Hepatic stellate cell (primary cell): ENCODE results near the gene ATPAF1.

Experiments
- DNase-seq: peaks from one replicate; pipeline ENCODE4 v3.0.0; 2011; ENCODE audit warnings: low spot score

Gene ATPAF1

DNA sequence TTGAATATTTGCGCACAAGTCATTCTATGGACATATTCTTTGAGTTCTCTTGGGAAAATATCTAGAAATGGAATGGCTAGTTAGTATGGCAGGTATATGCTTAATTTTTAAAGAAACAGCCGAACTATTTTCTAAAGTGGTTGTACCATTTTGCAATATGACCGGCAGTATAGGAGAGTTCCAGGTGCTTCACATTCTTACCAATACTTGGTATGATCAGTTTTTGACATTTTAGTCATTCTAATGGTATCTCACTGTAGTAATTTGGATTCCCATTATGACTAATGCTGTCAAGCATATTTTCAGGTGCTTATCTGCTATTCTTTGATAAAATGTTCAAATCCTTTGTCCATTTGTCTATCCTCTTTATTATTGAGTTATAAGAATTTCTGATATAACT, 20.6 kb downstream of the ATPAF1 start:
- no peak for DNase-seq

GRCh38 chr1:46646844-46647243, 21.3 kb downstream of the ATPAF1 start:
- no peak for DNase-seq

GRCh38 chr1:46646331-46646730, 21.8 kb downstream of the ATPAF1 start:
- DNase-seq: no peak

DNA sequence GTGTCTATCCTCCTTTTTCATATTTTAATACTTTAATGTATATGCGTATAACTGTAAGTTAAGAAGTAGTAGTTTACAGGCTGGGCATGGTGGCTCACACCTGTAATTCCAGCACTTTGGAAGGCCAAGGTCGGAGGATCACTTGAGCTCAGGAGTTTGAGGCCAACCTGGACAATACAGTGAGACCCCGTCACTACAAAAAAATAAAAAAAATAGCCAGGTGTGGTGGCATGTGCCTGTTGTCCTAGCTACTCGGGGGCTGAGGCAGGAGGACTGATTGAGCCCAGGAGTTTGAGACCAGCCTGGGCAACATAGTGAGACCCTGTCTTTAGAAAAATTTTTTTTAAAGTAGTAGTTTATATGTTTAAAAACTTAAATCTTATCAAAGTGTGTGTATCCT, 22.3 kb downstream of the ATPAF1 start:
- no peak for DNase-seq

GRCh38 chr1:46643368-46643775, 24.8 kb downstream of the ATPAF1 start:
- DNase-seq: peak; percentile 48

- no peak for DNase-seq
These were observed 26.0 kb downstream of the ATPAF1 start for GRCh38 chr1:46642115-46642680.

DNA sequence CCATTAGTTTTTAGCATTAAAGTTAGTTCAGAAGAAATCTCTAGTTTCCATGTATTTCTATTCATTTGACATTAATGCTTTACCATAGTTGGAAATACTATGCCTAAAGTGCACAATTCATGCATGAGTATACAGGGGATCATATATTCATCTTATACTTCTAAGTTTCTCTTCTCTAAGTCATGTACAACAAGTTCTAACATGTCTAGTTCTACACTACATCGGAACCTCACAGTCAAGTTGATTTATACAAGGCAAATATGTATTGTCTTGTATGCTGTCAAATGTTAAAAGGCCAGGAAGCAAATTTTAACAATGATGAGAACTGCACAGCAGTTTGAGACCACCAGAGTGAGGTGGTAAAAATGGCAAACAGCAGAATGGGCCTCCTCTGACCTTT, 28.6 kb downstream of the ATPAF1 start:
- no peak for DNase-seq

DNA sequence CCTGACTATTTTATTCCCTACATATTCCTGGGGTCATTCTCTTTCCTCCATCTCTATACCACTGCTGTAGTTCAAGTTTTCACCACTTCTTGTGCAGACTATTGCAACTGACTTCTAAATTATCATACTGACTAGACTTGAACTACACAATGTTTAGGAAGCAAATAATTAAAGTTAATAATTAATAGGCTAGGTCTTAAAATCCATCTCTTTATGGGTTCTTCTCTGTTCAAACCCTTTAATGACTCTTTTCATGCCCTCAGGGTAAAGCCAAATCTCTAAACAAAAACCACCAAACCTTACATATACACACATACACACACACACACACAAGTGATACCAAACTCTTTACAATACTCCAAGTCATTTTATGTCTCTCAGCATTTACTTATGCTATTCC, 29.2 kb downstream of the ATPAF1 start:
- no peak for DNase-seq

GRCh38 chr1:46637444-46638083, 30.6 kb downstream of the ATPAF1 start:
- no peak for DNase-seq

DNA sequence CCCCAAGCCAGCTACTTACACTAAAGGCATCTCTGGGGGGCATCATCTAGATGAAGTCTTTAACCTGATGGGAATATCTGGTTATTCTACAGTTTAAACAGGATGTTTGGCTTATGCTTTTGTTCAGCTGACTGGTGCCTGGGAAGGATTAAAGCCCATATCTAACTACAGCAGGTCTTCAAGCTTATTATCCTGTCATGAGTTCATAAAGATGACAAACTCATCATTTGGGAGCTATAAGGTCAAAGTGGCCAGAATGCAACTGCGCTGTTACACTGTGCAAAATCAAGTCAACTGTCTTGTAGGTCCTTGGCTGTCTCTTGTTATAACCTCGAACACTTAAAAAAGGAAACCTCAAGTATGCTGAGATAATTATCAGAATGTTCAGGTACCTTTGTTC, 33.0 kb downstream of the ATPAF1 start:
- no peak for DNase-seq

- no peak for DNase-seq
These were observed 37.4 kb downstream of the ATPAF1 start for GRCh38 chr1:46630719-46631118.

DNA sequence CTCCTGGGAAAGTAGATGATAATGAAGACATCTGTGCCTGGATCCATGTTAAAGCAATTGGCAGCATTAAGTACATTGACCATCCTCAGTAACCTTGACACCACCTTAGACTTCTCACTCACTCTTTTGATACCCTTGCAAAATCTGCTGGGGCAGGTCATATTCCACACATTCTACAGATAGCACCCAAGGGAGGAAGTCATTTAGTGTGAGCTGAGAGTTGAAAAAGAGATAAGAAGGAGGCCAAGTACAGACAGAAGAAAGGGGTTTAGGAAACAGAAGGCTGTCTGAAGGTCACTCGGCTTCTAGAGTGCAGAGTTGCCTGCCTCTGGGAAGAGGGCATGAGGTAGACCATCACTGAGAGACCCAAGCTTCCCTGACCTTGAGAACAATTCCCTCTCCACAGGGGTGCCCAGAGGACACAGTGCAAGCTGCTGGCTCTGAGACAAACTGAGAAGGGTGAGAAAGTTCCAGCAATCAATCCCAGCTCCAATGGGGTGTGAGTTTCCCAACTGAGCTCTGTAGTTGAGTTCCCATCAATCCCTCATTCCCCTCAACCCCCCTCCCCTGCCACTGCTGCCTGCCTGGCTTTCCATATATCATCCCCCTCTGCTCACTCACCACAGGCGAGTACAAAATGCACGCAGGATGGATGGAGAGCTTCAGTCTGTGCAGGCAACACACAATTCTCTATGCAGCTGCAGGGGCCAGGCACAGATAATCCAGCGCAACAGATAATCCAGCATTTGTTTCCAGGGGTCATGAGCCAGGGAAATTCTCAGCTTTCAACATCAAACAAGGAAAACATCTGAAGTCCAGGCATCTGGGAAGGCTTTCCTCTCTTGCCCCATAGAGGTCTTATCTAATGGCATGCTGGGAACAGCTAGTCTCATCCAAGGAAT, 44.2 kb downstream of the ATPAF1 start:
- no peak for DNase-seq

DNA sequence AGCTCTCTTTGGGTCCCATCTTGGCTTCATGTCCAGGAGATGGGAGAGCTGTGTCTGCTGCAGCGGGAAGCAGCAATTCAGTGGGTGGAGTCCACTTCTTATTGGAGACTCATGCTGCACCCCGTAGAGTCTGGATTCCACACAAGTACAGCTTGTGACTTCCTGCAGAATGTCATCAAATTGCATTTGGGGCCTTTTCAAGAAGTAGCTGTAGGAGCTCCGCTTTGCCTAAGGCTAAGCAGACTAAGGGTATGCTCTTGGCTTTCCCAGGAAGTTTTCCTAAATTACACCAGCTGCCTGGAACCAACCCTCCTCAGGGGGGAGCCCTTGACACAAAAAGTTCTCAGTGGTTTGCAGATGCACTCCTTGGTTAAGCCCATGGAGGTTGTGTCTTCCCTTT, 45.8 kb downstream of the ATPAF1 start:
- DNase-seq: peak; percentile 46

- DNase-seq: no peak
These were observed 46.2 kb downstream of the ATPAF1 start for GRCh38 chr1:46621930-46622329.

- no peak for DNase-seq
These were observed 48.4 kb downstream of the ATPAF1 start for GRCh38 chr1:46619656-46620258.

DNA sequence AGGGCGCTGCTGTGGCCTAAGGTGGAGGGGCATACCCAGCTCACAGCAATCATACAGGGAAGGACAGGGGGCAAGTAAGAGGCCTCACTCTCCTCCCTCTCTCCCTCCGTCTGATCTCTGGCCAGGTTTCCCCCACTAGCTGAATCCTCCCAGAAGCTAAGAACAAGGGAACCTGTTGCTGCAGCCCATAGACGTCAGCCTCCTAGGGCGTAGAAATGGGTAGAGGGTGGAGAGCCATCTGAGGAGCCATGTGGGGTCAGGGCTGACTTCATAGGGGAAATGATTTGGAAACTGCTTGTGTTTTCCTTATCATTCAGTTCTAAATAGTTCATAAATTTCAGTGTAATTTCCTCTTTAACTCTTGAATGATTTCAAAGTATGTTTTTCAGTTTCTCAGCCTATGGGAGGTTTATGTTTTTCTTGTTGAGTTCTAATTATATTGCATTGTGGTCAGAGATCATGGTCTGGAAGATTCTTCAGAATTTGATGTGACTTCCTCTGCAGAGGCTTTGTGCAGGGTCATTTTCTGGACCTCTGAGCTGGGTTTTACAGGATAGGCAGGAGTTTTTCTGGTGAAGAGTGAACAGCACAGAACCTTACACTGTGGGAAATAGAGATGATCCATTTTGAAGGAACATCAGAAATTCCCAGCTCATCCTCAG, 49.3 kb downstream of the ATPAF1 start:
- DNase-seq: no peak

DNA sequence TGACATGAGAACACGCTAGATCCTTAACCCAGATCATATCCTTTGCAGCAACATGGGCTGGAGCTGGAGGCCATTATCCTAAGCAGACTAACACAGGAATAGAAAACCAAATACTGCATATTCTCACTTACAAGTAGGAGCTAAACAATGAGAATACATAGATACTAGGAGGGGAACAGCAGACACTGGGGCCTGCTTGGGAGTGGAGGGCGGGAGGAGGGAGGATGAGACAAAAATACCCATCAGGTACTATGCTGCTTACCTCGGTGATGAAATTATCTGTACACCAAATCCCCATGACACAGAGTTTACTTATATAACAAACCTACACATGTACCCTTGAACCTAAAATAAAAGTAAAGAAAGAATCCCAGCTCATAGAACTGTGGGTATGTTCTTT, 50.3 kb downstream of the ATPAF1 start:
- no peak for DNase-seq

DNA sequence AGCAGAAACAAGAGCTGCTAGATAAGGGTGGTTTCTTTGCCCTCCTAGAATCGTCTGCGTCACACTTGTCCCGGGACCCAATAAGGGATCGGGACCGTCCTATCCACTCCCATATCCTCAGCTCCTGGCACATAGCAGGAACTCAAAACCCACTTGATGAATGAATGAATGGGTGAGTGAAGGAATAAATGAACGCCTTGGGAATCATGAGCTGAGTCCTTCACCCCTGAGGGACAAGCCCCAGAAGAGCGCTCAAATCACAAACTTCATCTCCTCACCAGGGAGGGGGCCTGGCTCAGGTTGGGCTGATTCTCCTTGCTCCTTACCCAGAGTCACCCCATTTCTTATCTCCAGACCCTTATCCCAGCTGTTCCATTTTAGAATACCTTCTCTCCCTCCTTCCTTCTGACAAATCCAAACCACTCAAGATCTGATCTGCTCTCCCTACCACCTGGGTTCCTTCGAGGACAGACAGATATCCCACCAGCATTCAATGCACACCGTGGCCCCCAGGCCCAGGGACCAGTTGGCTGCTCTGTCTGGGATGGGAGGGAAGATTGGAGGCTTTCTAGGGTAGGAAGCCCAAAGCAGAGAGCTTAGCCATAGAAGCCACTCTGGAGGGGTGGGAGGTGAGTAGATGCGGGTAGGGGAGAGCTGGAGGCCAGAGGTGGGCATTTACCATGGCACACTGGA, 50.9 kb downstream of the ATPAF1 start:
- DNase-seq: no peak

GRCh38 chr1:46616277-46617107, 51.7 kb downstream of the ATPAF1 start, which contains the start of gene MOB3C:
Gene MOB3C, minus strand, starts transcription at chr1:46616811. Its CDS starts 3,490 bp downstream, at chr1:46613321.
- DNase-seq: peak; percentile 87

GRCh38 chr1:46615735-46616134, 52.4 kb downstream of the ATPAF1 start:
- DNase-seq: no peak

- DNase-seq: no peak
These were observed 53.1 kb downstream of the ATPAF1 start for GRCh38 chr1:46615088-46615487.
